IgD-negative memory B cell (primary cell): ENCODE results near the gene GOLGA3. TPM values are rescaled to one million over a fixed set of nuclear protein-coding genes. Genes with fewer than 3 reads are reported as not detected.
"Not testable (repeated sequence)": the region's sequence is repeated elsewhere in the genome, so short reads cannot be mapped to it uniquely, and the experiment has no call there.

Experiments used
- H3K27ac Mint-ChIP-seq, 3 donors: one replicate each; pipeline ENCODE4 v1.8.0; 2020 to 2022; ENCODE audit warnings: mild to moderate bottlenecking in 3 of 3, mixed read lengths in 3 of 3, moderate library complexity in 1 of 3
- H3K27me3 Mint-ChIP-seq: one replicate; pipeline ENCODE4 v1.8.0; 2021; ENCODE audit warnings: mixed read lengths
- H3K36me3 Mint-ChIP-seq: one replicate; pipeline ENCODE4 v1.8.0; 2020; ENCODE audit warnings: mild to moderate bottlenecking, mixed read lengths
- H3K4me1 Mint-ChIP-seq, 3 donors: one replicate each; pipeline ENCODE4 v1.8.0; 2020 to 2022; ENCODE audit warnings: mixed read lengths in 3 of 3, mild to moderate bottlenecking in 1 of 3
- H3K4me3 Mint-ChIP-seq, 4 donors: one replicate each; pipeline ENCODE4 v1.8.0; 2020 to 2022; ENCODE audit warnings: mild to moderate bottlenecking in 4 of 4, mixed read lengths in 4 of 4, moderate library complexity in 3 of 4
- H3K9me3 Mint-ChIP-seq, 3 donors: one replicate each; pipeline ENCODE4 v1.8.0; 2020 to 2021; ENCODE audit warnings: mixed read lengths in 3 of 3, mild to moderate bottlenecking in 1 of 3
- polyA plus RNA-seq: library from polyadenylated mRNA; unstranded; fragments of 300-500 nt; fragmentation: Illumina TruSeq; gene quantifications from one replicate; pipeline ENCODE4 v1.2.3, GENCODE V29; 2021

Gene GOLGA3
- 11.5 TPM for polyA plus RNA-seq

- Mint-ChIP-seq H3K4me3 (peak within 1 kb of the TSS; percentile 90 to 99 (median 99)), H3K27ac (peak within 1 kb of the TSS; percentile 100), H3K36me3 (no peaks in the 10 kb centered on the region), H3K9me3 (no peaks in the 10 kb centered on the region), H3K4me1 (peaks cover 16 to 37% (median 24%) of the 10 kb centered on the region in 3 donors), H3K27me3 (no peaks in the 10 kb centered on the region)
These were observed at the start of gene GOLGA3 for GRCh38 chr12:132828706-132829534. TSS of gene GOLGA3 (minus strand) at chr12:132828869. CDS start at chr12:132822128, 6,741 bp downstream.

GRCh38 chr12:132874620-132875019 lies 46.0 kb upstream of the GOLGA3 start:
- not testable (repeated sequence) for H3K4me3 Mint-ChIP-seq, H3K27ac Mint-ChIP-seq, H3K9me3 Mint-ChIP-seq, H3K27me3 Mint-ChIP-seq, H3K4me1 Mint-ChIP-seq
- peaks cover 10% of the 10 kb centered on the region for H3K36me3 Mint-ChIP-seq

DNA sequence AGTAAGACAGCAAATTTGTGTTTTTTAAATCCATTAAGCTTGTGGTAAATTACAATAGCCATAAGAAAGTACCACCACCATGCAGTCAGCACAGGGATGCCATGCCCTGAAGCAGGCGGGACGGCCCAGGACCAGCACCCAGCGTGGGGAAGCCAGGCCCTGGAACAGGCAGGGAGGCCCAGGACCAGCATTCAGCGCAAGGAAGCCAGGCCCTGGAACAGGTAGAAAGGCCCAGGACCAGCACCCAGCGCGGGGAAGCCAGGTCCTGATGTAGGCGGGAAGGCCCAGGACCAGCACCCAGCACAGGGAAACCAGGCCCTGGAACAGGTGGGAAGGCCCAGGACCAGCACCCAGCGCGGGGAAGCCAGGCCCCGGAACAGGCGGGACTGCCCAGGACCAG lies 45.5 kb upstream of the GOLGA3 start:
- no peak overlapping the region for H3K4me3 Mint-ChIP-seq
- peak overlapping the region in 2 of 3 donors; percentile 32 to 74 for H3K27ac Mint-ChIP-seq
- peaks cover 10% of the 10 kb centered on the region for H3K36me3 Mint-ChIP-seq

GRCh38 chr12:132873724-132874123 lies 45.1 kb upstream of the GOLGA3 start:
- peaks cover 9% of the 10 kb centered on the region for H3K36me3 Mint-ChIP-seq
- H3K27me3 Mint-ChIP-seq, result no peaks in the 10 kb centered on the region
- H3K27ac Mint-ChIP-seq, result peak overlapping the region in 2 of 3 donors; percentile 32 to 74
- H3K4me3 Mint-ChIP-seq, result no peak overlapping the region
- peaks cover 0 to 8% (median 2%) of the 10 kb centered on the region in 3 donors for H3K4me1 Mint-ChIP-seq
- no peaks in the 10 kb centered on the region for H3K9me3 Mint-ChIP-seq

More for the DNA sequence above, 45.5 kb upstream of the GOLGA3 start:
- peaks cover 0 to 8% (median 2%) of the 10 kb centered on the region in 3 donors for H3K4me1 Mint-ChIP-seq
- no peaks in the 10 kb centered on the region for H3K27me3 Mint-ChIP-seq
- H3K9me3 Mint-ChIP-seq, result no peaks in the 10 kb centered on the region

GRCh38 chr12:132872975-132873421 lies 44.3 kb upstream of the GOLGA3 start:
- Mint-ChIP-seq H3K4me1 (peaks cover 0 to 8% (median 2%) of the 10 kb centered on the region in 3 donors), H3K4me3 (no peak overlapping the region), H3K36me3 (peaks cover 8% of the 10 kb centered on the region), H3K9me3 (no peaks in the 10 kb centered on the region), H3K27me3 (no peaks in the 10 kb centered on the region), H3K27ac (peak overlapping the region in 1 of 3 donors; percentile 23)

GRCh38 chr12:132872073-132872855 lies 43.6 kb upstream of the GOLGA3 start:
- H3K9me3 Mint-ChIP-seq, result no peaks in the 10 kb centered on the region
- H3K27me3 Mint-ChIP-seq, result no peaks in the 10 kb centered on the region
- peaks cover 7% of the 10 kb centered on the region for H3K36me3 Mint-ChIP-seq
- H3K4me1 Mint-ChIP-seq, result peaks cover 0 to 8% (median 2%) of the 10 kb centered on the region in 3 donors
- H3K27ac Mint-ChIP-seq, result peak overlapping the region in 1 of 3 donors; percentile 29
- H3K4me3 Mint-ChIP-seq, result no peak overlapping the region

DNA sequence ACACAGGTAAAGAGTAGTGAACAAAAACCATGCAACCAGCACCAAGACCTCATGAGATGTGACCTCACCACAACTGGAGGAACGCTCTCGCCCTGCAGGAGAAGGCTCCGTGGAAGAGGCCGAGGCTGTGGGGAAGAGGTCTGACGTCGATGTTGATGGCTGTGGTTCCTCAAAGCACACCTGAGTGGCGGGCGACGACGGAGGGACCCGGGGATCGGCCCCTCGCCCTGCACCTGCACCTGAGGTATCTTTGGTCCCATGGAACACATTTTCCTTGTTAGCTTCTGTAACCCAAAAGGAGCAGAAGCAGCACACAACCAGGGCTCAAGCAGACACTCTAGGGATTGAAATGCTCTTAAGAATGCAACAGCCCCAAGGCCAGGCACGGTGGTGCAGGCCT lies 40.9 kb upstream of the GOLGA3 start:
- Mint-ChIP-seq H3K27me3 (no peaks in the 10 kb centered on the region), H3K27ac (no peak overlapping the region), H3K4me3 (no peak overlapping the region), H3K4me1 (peaks cover 0 to 6% (median 4%) of the 10 kb centered on the region in 3 donors), H3K9me3 (no peaks in the 10 kb centered on the region), H3K36me3 (peaks cover 5% of the 10 kb centered on the region)

DNA sequence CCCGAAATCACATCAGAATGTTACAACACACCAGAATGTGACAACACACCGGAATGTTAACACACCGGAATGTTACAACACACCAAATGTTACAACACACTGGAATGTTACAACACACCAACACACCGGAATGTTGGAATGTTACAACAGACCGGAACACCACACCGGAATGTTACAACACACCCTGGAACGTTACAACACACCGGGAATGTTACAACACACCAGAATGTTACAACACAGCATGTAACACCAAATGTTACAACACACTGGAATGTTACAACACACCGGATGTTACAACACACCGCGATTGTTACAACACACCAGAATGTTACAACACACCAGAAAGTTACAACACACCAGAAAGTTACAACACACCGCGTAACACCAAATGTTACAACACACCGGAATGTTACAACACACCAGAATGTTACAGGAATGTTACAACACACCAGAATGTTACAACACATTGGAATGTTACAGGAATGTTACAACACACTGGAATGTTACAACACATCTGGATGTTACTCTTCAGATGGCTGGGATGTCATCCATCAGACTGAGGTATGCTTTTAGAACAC lies 37.7 kb upstream of the GOLGA3 start:
- Mint-ChIP-seq H3K4me1 (peaks cover 0 to 2% (median 0%) of the 10 kb centered on the region in 3 donors), H3K27me3 (no peaks in the 10 kb centered on the region), H3K4me3 (no peak overlapping the region), H3K9me3 (no peaks in the 10 kb centered on the region), H3K36me3 (peaks cover 3% of the 10 kb centered on the region), H3K27ac (peak overlapping the region in 1 of 3 donors; percentile 35)

- Mint-ChIP-seq H3K27me3 (no peaks in the 10 kb centered on the region), H3K4me1 (peaks cover 0 to 2% (median 1%) of the 10 kb centered on the region in 3 donors), H3K27ac (no peak overlapping the region), H3K4me3 (peak overlapping the region in 1 of 4 donors; percentile 81), H3K9me3 (no peaks in the 10 kb centered on the region), H3K36me3 (peaks cover 6% of the 10 kb centered on the region)
These were observed 32.9 kb upstream of the GOLGA3 start for GRCh38 chr12:132861558-132861957.

GRCh38 chr12:132858718-132859266 lies 30.1 kb upstream of the GOLGA3 start:
- no peaks in the 10 kb centered on the region for H3K27me3 Mint-ChIP-seq
- no peaks in the 10 kb centered on the region for H3K9me3 Mint-ChIP-seq
- no peak overlapping the region for H3K4me3 Mint-ChIP-seq
- H3K4me1 Mint-ChIP-seq, result peaks cover 0 to 1% (median 0%) of the 10 kb centered on the region in 3 donors
- H3K27ac Mint-ChIP-seq, result no peak overlapping the region
- peaks cover 17% of the 10 kb centered on the region for H3K36me3 Mint-ChIP-seq

- H3K4me1 Mint-ChIP-seq, H3K4me3 Mint-ChIP-seq, H3K27me3 Mint-ChIP-seq, H3K9me3 Mint-ChIP-seq, H3K27ac Mint-ChIP-seq: not testable (repeated sequence)
- peaks cover 18% of the 10 kb centered on the region for H3K36me3 Mint-ChIP-seq
These were observed 28.4 kb upstream of the GOLGA3 start for GRCh38 chr12:132857019-132857418.

DNA sequence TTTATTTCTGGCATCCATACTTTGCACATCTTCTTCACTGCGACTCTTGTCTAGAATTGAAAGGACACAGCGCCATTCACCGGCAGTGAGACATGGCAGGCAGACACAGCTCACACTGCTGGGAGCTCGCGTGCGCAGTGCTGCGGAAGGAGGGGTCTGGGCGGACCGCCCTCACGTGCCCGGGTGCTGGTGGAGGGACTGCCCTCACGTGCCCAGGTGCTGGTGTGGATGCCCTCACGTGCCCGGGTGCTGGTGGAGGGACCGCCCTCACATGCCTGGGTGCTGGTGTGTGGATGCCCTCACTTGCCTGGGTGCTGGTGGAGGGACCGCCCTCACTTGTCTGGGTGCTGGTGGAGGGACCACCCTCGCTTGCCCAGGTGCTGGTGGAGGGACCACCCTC lies 27.9 kb upstream of the GOLGA3 start:
- Mint-ChIP-seq H3K4me3 (no peak overlapping the region), H3K4me1 (peaks cover 0 to 1% (median 0%) of the 10 kb centered on the region in 3 donors), H3K9me3 (no peaks in the 10 kb centered on the region), H3K27ac (no peak overlapping the region), H3K27me3 (no peaks in the 10 kb centered on the region), H3K36me3 (peaks cover 18% of the 10 kb centered on the region)

DNA sequence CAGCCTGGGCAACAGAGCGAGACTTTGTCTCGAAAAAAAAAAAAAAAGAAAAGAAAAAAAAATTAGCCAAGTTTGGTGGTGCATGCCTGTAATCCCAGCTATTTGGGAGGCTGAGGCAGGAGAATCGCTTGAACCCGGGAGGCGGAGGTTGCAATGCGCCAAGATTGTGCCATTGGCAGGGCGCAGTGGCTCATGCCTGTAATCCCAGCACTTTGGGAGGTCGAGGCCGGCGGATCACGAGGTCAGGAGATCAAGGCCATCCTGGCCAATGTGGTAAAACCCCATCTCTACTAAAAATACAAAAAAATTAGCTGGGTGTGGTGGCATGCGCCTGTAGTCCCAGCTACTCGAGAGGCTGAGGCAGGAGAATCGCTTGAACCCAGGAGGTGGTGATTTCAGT lies 26.5 kb upstream of the GOLGA3 start:
- H3K9me3 Mint-ChIP-seq, H3K4me3 Mint-ChIP-seq, H3K4me1 Mint-ChIP-seq, H3K27me3 Mint-ChIP-seq, H3K27ac Mint-ChIP-seq: not testable (repeated sequence)
- H3K36me3 Mint-ChIP-seq, result peaks cover 18% of the 10 kb centered on the region

- H3K4me1 Mint-ChIP-seq, result no peaks in the 10 kb centered on the region
These were observed 24.8 kb upstream of the GOLGA3 start for GRCh38 chr12:132853285-132854092.

More at GRCh38 chr12:132853285-132854092, 24.8 kb upstream of the GOLGA3 start:
- Mint-ChIP-seq H3K27ac (no peak overlapping the region), H3K9me3 (no peaks in the 10 kb centered on the region), H3K4me3 (no peak overlapping the region), H3K27me3 (no peaks in the 10 kb centered on the region), H3K36me3 (peaks cover 15% of the 10 kb centered on the region)
